Measurements from ENCODE around the gene SHMT2. TPM values are rescaled to one million over a fixed set of nuclear protein-coding genes. Genes with fewer than 3 reads are reported as not detected.
A peak's percentile ranks its signal among the peaks of the same experiment; 100 is the strongest.

The SHMT2 gene
- total and polyA plus RNA-seq, 2 donors (not counting 1 experiment from before 2014, with no cell fraction given) = 154 to 380 TPM

- Histone ChIP-seq H3K4me3 (replicated peaks in 1 of 4; ENCODE audit: control extremely low read depth in 1 of 4, insufficient read depth in 1 of 4, low read depth in 3 of 4, low read length in 4 of 4) (peak overlapping the region; percentile 33 to 77 (median 64)), H3K4me2 (ENCODE audit: extremely low read depth, insufficient read depth, low read length) (peak overlapping the region; percentile 94), H3K79me2 (ENCODE audit: control insufficient read depth, insufficient read depth, low read length) (no peaks in the 10 kb centered on the region), H3K27me3 (ENCODE audit: control insufficient read depth, insufficient read depth, low read length) (peaks cover 16% of the 10 kb centered on the region), H3K36me3 (ENCODE audit: control insufficient read depth, insufficient read depth, low read length) (no peaks in the 10 kb centered on the region), H3K9ac (ENCODE audit: insufficient read depth, low read length) (peak overlapping the region; percentile 60), H3K27ac (ENCODE audit: insufficient read depth, low read length) (peak overlapping the region; percentile 1), H4K20me1 (ENCODE audit: control insufficient read depth, extremely low read depth, insufficient read depth, low read length) (no peaks in the 10 kb centered on the region), H2AFZ (ENCODE audit: low read length) (no peak overlapping the region), H3K4me1 (ENCODE audit: control insufficient read depth, extremely low read depth, insufficient read depth, low read length) (peaks cover 31% of the 10 kb centered on the region), H3K9me3 (ENCODE audit: control insufficient read depth, insufficient read depth, low read depth, low read length) (no peaks in the 10 kb centered on the region)
- DNase-seq (ENCODE audit: low read depth in 2 of 2) = peak; percentile 40 to 60
- TF ChIP-seq, protein P1, sequence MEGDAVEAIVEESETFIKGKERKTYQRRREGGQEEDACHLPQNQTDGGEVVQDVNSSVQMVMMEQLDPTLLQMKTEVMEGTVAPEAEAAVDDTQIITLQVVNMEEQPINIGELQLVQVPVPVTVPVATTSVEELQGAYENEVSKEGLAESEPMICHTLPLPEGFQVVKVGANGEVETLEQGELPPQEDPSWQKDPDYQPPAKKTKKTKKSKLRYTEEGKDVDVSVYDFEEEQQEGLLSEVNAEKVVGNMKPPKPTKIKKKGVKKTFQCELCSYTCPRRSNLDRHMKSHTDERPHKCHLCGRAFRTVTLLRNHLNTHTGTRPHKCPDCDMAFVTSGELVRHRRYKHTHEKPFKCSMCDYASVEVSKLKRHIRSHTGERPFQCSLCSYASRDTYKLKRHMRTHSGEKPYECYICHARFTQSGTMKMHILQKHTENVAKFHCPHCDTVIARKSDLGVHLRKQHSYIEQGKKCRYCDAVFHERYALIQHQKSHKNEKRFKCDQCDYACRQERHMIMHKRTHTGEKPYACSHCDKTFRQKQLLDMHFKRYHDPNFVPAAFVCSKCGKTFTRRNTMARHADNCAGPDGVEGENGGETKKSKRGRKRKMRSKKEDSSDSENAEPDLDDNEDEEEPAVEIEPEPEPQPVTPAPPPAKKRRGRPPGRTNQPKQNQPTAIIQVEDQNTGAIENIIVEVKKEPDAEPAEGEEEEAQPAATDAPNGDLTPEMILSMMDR (conservative IDR thresholded peaks at IDR 0.05 in 1 of 2, IDR thresholded peaks at IDR 0.05 in 1 of 2; ENCODE audit: low read depth in 1 of 2, low read length in 2 of 2) = no peak
Observed at GRCh38 chr12:57240066-57240921, 10.8 kb downstream of the SHMT2 start.

DNA sequence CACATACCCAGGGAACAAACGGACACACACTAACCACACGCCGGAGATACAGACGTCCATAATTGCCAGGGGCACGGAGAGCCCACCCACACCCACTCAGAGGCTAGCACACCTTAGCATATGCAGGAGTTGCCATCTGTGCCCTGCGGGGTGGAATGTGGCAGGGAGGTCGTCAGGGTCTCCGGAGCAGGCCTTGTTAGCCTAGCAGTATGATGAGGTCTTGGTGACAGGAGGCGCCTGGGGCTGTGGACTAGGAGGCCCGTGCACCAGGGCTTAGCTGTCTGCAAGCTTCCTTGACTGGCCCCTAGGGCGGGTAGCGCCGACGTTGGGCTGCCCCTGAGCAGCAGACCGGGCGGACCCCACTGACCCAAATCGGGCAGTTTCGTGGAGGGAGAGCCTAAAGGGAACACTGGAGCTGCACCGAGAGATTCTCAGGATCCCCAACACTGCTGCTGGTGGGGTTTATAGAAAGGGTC is 11.5 kb downstream of the SHMT2 start:
- peaks cover 28% of the 10 kb centered on the region for H3K4me1 ChIP-seq (ENCODE audit: control insufficient read depth, extremely low read depth, insufficient read depth, low read length)
- peak overlapping the region; percentile 33 to 77 (median 64) for H3K4me3 ChIP-seq (replicated peaks in 1 of 4; ENCODE audit: control extremely low read depth in 1 of 4, insufficient read depth in 1 of 4, low read depth in 3 of 4, low read length in 4 of 4)
- H3K79me2 ChIP-seq (ENCODE audit: control insufficient read depth, insufficient read depth, low read length) = no peaks in the 10 kb centered on the region
- peaks cover 16% of the 10 kb centered on the region for H3K27me3 ChIP-seq (ENCODE audit: control insufficient read depth, insufficient read depth, low read length)
- no peaks in the 10 kb centered on the region for H3K36me3 ChIP-seq (ENCODE audit: control insufficient read depth, insufficient read depth, low read length)
- TF ChIP-seq EZH2 (IDR thresholded peaks at IDR 0.05; ENCODE audit: low read length, missing control alignments) = peak; percentile 54
- TF ChIP-seq, protein P1 (conservative IDR thresholded peaks at IDR 0.05 in 1 of 2, IDR thresholded peaks at IDR 0.05 in 1 of 2; ENCODE audit: low read depth in 1 of 2, low read length in 2 of 2) = peak in 1 of 2 donors; percentile 10
- H3K4me2 ChIP-seq (ENCODE audit: extremely low read depth, insufficient read depth, low read length) = peak overlapping the region; percentile 94
- DNase-seq (ENCODE audit: low read depth in 2 of 2) = peak in 1 of 2 donors; percentile 33
- no peak overlapping the region for H2AFZ ChIP-seq (ENCODE audit: low read length)
- no peak overlapping the region for H3K27ac ChIP-seq (ENCODE audit: insufficient read depth, low read length)
- H3K9ac ChIP-seq (ENCODE audit: insufficient read depth, low read length) = no peak overlapping the region
- no peaks in the 10 kb centered on the region for H3K9me3 ChIP-seq (ENCODE audit: control insufficient read depth, insufficient read depth, low read depth, low read length)
- no peaks in the 10 kb centered on the region for H4K20me1 ChIP-seq (ENCODE audit: control insufficient read depth, extremely low read depth, insufficient read depth, low read length)

GRCh38 chr12:57241402-57242310 is 12.1 kb downstream of the SHMT2 start:
- Histone ChIP-seq H3K9ac (ENCODE audit: insufficient read depth, low read length) (no peak overlapping the region), H3K4me3 (replicated peaks in 1 of 4; ENCODE audit: control extremely low read depth in 1 of 4, insufficient read depth in 1 of 4, low read depth in 3 of 4, low read length in 4 of 4) (peak overlapping the region in 2 of 4 experiments; percentile 73 to 77), H3K79me2 (ENCODE audit: control insufficient read depth, insufficient read depth, low read length) (no peaks in the 10 kb centered on the region), H2AFZ (ENCODE audit: low read length) (no peak overlapping the region), H3K27me3 (ENCODE audit: control insufficient read depth, insufficient read depth, low read length) (peaks cover 16% of the 10 kb centered on the region), H3K4me2 (ENCODE audit: extremely low read depth, insufficient read depth, low read length) (no peak overlapping the region), H3K36me3 (ENCODE audit: control insufficient read depth, insufficient read depth, low read length) (no peaks in the 10 kb centered on the region), H4K20me1 (ENCODE audit: control insufficient read depth, extremely low read depth, insufficient read depth, low read length) (no peaks in the 10 kb centered on the region), H3K27ac (ENCODE audit: insufficient read depth, low read length) (no peak overlapping the region), H3K4me1 (ENCODE audit: control insufficient read depth, extremely low read depth, insufficient read depth, low read length) (peaks cover 27% of the 10 kb centered on the region), H3K9me3 (ENCODE audit: control insufficient read depth, insufficient read depth, low read depth, low read length) (no peaks in the 10 kb centered on the region)
- TF ChIP-seq EZH2 (IDR thresholded peaks at IDR 0.05; ENCODE audit: low read length, missing control alignments) = no peak
- TF ChIP-seq, protein P1 (conservative IDR thresholded peaks at IDR 0.05 in 1 of 2, IDR thresholded peaks at IDR 0.05 in 1 of 2; ENCODE audit: low read depth in 1 of 2, low read length in 2 of 2) = no peak
- no peak for DNase-seq (ENCODE audit: low read depth in 2 of 2)
